Endothelial cell of umbilical vein (primary cell): ENCODE results near the gene LGI1.

Experiments used
- EZH2 ChIP-seq: IDR thresholded peaks from 2 replicates; pipeline ENCODE4 v1.6.1; 2012; ENCODE audit warnings: borderline replicate concordance, low read depth, mild to moderate bottlenecking, moderate library complexity, low read length, inconsistent platforms; ENCODE audit not compliant: severe bottlenecking
- POLR2A ChIP-seq: IDR thresholded peaks from 2 replicates; pipeline ENCODE4 v1.6.1; 2012; ENCODE audit warnings: low read depth, mild to moderate bottlenecking, control low read depth, low read length
- TF ChIP-seq, protein P1 (sequence below), 2 donors: IDR thresholded peaks; 1 replicate in 1 of 2; 2 replicates in 1 of 2; pipeline ENCODE4 v1.5.1; 2011; ENCODE audit warnings: low read length in 2 of 2, mild to moderate bottlenecking in 2 of 2, moderate library complexity in 2 of 2, control low read depth in 1 of 2, inconsistent platforms in 1 of 2, low read depth in 1 of 2; ENCODE audit not compliant: insufficient read depth in 1 of 2; ENCODE audit errors: extremely low read depth in 1 of 2

DNA sequence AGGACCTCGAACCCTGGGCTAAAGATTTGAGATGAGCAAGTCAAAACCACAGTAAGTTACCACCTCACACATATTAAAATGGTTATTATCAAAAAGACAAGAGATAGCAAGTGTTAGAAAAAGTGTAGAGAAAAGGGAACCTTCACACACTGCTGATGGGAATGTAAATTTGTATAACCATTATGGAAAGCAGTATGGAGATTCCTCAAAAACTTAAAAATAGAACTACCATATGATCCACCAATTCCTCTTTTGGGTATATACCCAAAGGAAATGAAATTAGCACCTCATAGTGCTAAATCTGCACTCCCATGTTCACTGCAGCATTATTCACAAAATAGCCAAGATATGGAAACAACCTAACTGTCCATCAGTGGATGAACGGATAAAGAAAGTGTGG lies 34.6 kb upstream of the LGI1 start:
- TF ChIP-seq, protein P1, sequence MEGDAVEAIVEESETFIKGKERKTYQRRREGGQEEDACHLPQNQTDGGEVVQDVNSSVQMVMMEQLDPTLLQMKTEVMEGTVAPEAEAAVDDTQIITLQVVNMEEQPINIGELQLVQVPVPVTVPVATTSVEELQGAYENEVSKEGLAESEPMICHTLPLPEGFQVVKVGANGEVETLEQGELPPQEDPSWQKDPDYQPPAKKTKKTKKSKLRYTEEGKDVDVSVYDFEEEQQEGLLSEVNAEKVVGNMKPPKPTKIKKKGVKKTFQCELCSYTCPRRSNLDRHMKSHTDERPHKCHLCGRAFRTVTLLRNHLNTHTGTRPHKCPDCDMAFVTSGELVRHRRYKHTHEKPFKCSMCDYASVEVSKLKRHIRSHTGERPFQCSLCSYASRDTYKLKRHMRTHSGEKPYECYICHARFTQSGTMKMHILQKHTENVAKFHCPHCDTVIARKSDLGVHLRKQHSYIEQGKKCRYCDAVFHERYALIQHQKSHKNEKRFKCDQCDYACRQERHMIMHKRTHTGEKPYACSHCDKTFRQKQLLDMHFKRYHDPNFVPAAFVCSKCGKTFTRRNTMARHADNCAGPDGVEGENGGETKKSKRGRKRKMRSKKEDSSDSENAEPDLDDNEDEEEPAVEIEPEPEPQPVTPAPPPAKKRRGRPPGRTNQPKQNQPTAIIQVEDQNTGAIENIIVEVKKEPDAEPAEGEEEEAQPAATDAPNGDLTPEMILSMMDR (IDR thresholded peaks at IDR 0.05; ENCODE audit: extremely low read depth in 1 of 2, insufficient read depth in 1 of 2, low read depth in 1 of 2, low read length in 2 of 2): no peak
- TF ChIP-seq EZH2 (no peak), POLR2A (no peak)
